CD4-positive, alpha-beta T cell treated with Interferon gamma for 1 hour (primary cell): ENCODE results near the gene CNOT6L.
"Not testable (repeated sequence)": the region's sequence is repeated elsewhere in the genome, so short reads cannot be mapped to it uniquely, and the experiment has no call there.

Experiments used
- DNase-seq: peaks from one replicate; pipeline ENCODE4 v3.0.0-alpha.2; 2020

The CNOT6L gene

DNA sequence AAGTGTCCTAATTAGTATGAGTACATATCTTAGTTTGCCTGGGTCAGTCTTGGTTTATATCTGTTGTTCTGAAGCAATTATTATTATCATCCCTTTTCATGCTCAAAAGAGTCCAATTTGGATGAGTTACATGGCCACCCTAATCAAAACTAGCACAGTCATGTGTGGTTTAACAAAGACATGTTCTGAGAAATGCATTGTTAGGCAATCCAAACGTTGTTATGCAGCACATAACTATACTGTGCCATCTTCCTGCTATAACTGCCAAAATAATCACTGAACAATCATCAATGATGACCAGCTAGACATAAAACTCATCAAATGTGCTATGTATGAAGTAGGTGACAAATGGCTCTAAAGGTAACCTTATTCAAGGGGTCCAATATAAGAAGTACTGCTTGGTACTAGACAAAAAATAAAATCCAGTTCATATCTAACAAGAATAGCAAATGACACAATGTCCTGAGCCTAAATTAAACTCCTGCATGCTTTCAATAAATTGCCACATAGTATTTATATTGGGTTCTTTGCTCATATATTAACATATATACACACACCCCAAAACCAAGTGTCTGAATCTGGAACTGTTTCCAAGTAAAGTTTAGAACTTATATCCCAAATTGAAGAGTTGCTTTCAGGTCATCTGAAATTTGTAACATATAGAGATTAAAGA is 41.9 kb downstream of the CNOT6L start:
- DNase-seq = no peak

DNA sequence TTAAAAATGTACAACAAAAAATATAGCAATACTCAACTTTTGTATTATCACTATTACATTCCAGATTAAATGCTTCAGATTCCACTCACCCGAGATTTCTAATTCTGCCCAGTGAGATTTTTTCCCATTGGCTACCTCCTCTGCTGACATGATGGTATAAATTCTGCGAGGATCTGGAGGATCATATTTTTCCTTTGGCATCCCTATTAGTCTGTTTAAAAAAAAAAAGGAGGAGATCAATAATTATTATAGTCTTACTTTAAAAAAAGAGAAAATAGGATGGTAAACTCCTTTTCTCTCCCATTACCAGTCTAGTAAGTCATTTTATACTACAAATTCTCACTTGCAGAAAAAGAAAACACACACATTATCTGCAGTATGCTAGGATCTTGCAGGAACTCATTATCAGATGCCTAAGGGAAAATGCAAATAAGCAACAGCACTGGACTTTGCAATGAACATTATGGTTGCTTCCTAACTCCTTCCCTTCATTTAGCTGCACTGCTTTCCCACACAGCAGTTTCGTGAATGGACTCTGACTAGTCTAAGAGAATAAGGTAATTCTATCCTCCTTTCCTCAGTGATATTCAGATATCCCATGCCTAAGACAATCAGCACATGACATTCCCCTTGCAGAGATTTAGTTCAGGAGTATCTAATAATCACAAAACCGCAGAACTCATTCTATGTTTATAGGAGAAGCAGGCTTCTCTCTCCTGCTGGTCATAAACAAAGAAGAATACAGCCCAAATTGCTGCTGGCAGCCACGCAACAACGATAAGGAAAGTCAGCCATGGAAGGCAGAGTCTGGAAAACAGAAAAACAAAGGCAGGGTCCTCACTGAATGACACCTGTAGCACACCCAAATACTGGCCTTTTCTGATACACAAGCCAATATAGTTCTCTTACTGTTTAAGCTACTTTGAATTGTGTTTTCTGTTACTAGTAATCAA is 42.7 kb downstream of the CNOT6L start:
- DNase-seq = no peak

DNA sequence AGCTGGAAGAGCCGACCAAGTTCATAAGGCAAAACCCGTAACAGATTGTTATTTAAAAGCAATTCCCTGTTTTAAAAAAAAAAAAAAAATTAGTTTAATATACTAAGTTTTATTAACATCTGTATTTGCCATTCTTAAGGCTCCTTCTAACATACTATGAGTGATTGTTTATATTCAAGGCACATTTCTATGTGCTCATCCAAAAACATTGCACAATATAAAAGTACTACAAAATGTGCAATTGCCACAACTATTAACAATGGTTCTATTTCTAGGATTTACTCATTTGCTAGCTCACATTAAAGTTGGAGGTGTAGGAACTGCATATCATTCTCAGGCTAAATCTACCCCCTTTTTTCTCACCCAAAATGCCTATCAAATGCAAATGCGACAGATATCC is 46.1 kb downstream of the CNOT6L start:
- no peak for DNase-seq

DNA sequence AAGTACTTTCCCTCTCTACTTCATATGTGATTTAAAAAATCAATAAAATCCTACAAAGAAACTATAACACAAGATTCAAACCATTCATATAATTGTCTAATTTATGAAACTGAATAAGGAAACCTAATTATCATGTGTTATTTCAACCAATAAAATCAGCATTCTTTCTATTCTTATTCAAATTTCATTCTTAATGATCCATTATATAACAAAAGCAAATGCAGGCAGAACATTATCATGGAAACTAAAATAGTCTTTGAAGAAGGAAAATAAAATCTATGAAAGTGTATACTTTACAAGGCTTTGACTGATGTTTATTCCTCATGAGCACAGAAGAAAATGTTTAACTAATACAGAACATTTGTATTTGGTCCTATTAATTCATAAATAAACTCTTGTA is 47.6 kb downstream of the CNOT6L start:
- no peak for DNase-seq

DNA sequence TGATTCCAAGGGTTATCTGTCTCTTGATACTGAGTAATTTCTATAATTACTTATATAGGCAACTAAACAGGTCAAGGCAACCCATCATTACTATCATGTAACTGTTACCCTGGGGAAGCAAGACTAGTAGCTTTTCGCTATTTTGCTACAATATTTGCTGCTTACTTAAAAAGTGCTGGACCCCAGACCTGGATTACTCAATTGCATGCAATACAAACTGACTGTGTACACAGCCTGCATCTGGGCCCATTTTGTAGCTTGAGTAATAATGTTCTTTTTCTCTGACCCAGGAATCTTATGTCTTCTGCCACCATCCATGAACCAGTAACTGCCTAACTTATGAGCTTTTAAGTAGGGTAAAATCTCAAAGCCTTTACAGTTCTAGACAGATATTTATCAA is 53.4 kb downstream of the CNOT6L start:
- DNase-seq = no peak

DNA sequence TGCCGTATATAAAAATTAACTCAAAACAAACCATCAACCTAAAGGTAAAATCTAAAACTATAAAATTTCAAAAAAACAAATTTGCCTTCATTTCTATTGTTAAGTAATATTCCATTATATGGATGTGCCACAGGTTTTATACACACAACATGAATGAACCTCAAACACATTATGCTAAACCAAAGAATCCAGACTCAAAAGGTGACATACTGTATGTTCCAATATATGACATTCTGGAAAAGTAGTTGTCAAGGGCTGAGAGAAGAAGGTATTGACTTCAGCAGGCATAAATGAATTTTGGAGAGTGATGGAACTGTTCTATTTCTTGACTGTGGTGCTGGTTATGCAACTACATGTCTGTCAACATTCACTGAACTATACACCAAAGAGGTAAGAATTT is 56.6 kb downstream of the CNOT6L start:
- no peak for DNase-seq

DNA sequence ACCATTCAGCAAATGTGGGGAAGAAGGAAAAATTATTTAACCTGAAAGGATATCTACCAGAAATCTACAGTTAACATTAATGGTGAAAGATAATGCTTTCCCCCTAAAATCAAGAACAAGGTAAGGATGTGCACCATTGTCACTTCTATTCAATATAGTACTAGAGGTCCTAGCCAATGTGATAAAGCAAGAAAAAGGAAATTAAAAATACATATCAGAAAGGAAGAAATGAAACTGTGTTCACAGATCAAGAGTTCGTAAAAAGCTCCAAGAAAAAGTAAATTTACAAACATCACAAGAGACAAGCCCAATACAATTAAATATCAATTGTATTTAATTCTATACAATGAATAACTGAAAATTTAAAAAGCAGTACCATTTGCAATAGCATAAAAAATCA is 57.6 kb downstream of the CNOT6L start:
- DNase-seq = no peak

DNA sequence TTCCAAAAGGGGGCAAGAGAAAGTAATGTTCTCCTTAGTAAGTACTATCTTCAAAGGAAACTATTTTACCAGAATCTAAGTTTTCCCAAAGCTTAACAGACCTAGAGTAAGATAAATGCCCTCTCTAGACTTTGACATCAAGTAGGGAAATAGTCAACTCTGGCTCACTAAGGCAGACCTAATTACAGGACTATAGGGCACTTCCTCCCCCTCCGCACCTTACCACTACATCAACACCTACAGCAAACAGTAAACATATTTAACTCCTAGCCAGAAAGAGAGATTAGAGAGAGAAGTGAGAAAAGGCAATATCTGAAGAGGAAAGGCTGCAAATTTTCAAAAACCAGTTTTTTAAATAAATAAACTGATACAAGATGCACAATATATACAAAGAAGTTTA is 60.4 kb downstream of the CNOT6L start:
- DNase-seq = no peak

DNA sequence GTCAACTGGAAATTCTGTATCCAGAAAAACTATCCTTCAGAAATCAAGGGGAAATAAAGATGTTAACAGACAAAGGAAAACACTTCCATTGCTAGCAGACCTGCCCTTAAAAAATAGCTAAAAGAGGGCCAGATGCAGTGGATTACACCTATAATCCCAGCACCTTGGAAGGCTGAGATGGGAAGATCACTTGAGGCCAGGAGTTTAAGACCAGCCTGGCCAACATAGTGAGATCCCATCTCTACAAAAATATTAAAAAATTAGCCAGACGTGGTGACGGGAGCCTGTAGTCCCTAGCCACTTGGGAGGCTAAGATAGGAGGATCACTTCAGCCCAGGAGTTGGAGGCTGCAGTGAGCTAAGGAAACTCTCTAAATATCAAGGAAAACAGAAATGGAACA is 67.4 kb downstream of the CNOT6L start:
- no peak for DNase-seq

DNA sequence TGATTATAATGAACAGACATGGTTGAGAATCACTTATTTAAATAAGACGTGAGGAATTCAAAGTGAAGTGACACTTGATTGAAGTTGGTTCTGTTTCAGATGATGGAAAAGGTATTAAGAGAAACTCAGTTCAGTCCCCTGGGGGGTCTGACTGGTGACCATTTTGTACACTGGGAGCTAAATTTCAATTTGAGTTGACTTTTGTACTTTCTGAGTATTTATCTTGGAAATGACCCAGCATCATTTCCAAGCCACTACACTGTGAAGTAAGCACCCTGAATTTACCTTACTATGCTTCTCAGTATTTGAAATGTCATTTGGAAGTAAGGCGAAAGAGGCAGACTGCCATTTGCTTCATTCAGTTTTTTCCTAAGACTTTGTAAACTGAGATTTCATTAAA is 73.4 kb downstream of the CNOT6L start:
- no peak for DNase-seq

DNA sequence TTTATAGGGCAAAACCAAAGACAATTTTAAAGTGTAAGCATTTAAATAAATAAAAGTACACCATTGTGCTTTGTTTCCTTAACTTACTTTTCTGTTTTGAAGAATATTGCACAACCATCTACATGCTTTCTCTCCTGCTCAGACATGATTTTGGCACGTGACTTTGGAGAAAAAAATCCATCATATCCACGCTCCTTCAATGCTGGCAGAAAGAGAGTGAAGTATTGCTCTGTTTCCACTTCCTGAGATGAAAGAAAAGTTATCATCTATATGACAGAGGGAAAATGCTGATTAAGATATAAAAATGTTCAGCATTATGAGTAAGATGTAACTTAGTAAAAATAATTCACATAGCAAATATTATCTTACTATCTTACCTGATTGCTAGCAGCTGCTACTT is 77.1 kb downstream of the CNOT6L start:
- no peak for DNase-seq

DNA sequence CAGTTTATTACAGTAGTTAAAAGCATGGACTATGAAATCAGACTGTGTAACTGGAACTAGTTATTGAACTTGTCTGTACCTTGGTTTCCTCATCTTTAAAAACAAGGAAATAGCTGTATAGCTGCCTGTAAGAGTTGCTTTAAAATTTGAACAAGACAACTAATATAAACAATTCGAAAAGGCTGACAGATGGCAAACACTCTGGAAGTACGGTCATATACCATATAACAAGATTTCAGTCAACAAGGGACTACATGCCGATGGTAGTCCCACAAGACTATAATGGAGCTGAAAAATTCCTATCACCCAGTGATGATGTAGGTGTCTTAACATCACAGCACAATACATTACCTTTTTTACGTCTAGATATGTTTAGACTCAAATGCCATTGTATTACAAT is 78.7 kb downstream of the CNOT6L start:
- no peak for DNase-seq

DNA sequence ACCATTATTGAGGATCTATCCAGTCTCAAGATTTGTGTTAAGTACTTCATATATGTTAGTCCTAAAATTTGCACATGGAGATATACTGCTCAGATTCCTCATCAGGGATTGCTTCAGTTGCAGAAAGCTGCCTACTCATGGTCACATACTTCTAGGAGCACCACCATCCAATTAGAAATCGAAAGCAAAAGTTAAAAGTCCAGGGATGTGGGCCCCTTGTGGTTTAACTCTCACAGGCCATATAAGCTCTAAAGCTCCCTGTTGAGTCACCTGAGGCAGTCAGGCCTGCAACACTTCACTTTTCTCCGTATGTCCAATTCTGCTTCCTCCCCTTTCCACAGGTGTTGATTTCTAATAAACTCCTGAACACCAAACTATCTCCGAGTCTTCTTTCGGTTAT is 84.2 kb downstream of the CNOT6L start:
- DNase-seq = peak; percentile 18

DNA sequence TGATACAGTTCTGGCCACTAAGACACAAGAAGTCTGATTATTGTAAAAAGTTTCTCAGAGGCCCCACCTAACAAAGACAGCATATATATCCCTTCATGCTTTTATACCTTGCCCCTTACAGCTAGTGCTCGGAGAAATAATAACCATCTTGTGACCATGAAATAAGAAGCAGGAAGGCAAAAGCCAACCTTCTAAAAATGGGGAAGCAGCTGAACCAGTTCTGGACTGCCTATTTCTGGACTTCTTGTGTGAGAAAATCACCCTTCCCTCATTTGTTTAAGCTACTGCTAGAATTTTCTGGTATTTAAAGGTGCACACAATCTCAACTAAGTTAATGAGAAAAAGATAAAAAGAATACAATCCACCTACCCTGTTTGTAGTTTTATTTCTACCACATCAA is 87.5 kb downstream of the CNOT6L start:
- DNase-seq = no peak

DNA sequence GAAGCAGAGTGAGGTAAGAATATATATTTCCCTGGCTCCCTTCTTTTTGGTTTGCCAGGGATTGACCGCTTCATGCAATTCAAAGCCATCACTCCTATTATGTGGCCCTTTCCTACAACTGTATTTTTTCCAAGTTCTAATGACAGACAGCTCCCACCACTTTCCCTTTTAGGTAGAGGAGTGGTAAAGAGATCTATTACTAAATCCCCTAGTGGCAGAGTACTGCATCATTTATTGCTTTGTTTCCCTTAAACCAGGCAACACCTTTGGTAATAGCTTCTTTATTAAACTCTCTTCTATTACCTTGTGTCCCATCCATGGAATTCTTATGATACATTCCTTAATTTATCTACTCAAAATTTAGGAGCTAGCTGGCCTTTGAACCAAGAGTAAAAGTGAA is 90.7 kb downstream of the CNOT6L start:
- no peak for DNase-seq

DNA sequence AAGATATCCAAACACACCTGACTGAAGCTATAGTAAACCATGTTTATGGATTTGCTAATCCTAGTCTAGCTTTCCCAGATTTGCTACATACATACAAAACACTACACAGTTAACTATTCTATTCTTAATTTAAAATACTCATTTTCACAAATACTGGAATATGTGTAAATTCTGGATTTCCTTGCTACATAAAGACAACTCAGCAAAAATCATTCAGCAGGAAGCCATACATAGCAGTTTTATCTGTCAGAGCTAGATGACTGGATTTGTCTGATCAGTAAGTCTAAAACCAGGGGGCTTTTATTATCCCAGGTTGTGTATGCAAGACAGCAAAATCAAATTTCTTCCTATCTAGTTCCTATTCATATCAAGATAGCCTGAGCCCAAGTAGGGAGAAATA is 98.1 kb downstream of the CNOT6L start:
- DNase-seq = no peak

DNA sequence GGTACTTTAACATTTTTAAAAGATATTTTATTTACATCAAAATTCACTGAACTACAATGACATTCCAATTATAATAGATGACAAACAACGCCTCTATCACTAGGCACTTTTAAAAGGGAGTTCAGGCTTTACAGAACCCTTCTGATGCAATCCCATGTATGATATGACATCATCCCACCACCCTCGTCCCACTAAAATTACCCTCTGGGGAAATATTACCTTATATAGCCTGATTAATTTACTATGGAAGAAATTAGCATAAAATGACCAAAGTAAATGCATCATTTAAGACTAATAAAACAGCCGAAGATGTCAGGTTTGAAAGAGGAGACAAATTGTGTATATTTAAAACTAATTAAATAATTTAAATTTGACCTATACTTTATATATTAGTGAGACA is 100.7 kb downstream of the CNOT6L start:
- not testable (repeated sequence) for DNase-seq

DNA sequence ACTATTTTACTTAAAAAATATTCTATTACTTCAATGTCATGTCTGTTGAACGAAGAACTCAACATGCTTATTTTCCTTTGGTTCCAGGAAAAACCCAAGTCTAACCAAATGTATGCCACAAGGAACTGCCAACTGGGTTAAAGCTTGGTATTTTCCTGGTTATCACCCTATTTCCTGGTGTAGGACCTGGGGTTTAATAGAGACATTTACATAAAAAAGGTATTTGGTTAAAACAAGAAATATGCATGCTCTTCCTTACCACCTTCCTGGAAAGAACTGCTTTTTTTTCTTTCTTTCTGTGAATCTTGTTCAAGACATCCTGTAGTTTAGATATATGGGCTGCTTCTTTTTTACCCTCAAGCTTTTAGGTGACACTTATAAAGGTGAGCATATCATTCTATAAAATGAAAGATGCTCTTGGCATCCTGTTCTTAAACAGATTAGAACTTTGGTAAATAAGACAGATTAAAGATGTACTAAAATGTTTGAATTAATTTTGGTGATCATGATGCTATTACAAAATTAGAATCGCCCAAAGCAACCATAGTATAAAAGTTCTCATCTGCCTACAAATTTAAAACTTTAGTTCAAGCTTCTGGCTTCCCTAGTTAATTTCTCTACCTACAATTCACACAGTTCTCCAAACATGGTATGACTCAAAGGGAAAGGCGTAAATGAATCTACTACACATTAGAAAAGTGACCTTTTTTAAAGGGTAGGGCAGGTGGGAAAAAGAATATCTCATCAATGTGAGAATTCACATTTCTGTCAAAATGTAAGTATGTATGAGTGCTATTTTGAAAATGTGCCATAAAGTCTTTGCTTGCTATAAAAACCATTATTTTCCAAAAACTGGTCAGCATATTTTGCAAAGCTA is 103.5 kb downstream of the CNOT6L start:
- no peak for DNase-seq

DNA sequence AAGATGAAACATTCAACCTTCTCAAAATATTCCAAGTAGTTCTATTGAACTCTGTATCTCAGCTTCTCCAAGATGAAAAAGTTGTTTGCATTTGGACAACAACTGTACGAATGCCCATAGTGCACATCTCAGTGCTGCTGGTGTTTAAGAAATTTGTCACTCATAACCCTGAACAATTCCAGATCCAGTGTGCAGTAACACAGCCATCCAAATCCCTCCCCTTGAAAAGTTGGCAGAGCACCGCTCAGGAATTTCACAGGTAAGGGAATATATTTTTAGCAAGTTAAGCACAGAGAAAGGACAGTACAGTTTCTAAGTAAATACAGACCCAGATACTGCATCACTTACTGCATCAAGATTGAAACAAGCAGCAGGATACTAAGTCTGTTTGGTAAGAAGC is 104.7 kb downstream of the CNOT6L start:
- DNase-seq = no peak

DNA sequence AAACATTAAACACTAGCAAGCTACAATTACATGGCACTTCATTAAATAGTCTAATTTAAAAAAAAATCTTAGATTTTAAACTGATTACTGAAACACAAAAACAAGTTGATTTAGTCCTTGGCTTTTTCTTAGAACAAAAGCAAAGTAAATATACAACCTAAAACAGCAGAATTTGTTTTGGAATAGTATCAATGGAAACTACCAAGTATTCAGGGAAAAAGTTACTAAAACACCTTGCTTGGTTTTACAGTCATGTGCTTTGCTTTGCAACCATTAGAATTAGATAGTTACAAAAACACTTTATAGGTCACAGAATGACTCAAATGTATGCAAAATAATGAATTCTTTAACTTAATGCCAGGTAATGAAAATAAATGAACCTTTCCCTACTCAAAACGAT is 105.3 kb downstream of the CNOT6L start:
- no peak for DNase-seq

DNA sequence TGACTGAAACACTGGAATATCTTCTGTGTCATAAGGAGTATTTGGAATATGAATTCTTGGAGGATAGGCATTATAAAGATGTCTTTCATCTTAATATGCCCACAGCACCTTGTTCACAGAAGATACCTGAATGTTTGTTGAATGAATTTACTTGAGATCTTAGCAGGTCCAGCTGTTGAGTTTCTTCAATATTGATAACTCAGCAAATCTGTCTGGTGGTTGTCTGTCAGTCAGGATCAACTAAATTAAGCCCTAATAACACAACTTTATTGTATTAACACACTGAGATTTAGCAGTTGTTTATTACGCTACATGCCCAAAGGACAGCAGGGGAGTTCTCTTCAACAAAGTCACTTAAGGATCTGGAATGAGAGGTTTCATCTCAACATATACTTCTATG is 106.5 kb downstream of the CNOT6L start:
- DNase-seq = no peak

DNA sequence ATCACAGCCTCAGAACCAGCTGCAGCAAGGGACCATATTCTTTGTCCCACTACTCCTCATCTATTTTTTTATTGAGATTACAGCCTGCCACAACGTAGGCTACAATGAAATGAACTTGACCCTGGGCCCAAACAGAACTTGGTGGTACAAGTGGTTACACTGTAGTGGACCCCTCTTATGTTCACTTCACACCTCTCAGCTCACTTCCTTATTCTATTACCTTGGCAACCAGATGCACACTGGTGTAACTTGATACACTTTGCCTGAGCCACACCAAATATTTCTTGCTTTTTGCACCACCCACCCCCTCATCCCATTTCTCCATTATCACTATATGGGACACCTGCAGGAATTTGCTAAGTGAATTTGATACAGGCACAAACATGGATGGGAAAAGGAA is 107.7 kb downstream of the CNOT6L start:
- DNase-seq = no peak

DNA sequence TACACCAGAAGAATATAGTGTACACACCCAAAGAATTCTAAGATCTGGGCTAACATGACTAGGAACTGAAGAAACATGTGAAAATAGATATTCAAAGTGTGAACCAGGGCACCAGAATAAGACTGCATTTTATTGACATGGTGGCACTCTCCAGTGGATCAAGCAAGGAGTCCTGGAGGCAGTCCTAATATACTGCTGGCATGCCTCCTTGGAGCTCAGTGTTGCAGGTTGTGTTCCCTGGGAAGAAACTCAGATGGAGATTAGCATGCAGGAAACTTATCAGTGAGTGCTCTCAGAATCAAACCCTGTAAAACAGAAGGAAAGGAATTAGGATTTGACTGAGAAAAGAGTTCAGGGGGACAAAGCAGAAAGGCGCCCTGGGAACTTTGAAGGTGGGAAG is 108.5 kb downstream of the CNOT6L start:
- no peak for DNase-seq

DNA sequence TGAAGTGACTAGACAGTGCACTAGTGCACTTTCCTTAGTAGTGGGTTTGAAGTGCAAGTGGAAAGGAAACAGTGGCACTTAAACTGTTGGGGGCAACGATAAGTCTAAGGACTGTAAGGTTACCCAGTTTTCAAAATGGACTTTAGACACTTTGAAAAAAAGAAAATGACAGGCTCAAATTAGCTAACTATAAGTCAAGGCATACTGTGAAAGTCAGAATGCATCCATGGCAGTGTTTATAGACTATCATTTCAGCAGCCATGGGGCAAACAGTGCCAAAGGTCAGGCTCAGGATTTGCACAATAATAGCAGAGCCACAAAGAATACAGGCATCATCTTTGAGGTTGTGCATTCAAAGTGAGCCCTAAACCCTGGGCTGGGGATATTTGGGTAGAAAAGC is 109.1 kb downstream of the CNOT6L start:
- DNase-seq = no peak
